G401 (cell line): ENCODE data around the gene CDC34. TPM values are rescaled to one million over a fixed set of nuclear protein-coding genes. Genes with fewer than 3 reads are reported as not detected.

Source experiments
- DNase-seq: peaks from one replicate; pipeline ENCODE4 v3.0.0-alpha.2; 2015; ENCODE audit warnings: low spot score
- in situ Hi-C: cut with HindIII; loops from 2 replicates; pipeline ENCODE4 v1.10.0; 2016; ENCODE audit warnings: low sequenced_read_pairs, mixed read lengths
- total RNA-seq: library from RNA; depleted of rRNA; stranded (reverse); fragments of >200 nt; shearing (Covaris generic); gene quantifications from 2 replicates; pipeline ENCODE4 v1.2.3, GENCODE V29; 2014

The CDC34 gene
- total RNA-seq, 1 experiment from 2014 or later, result 178 TPM

DNA sequence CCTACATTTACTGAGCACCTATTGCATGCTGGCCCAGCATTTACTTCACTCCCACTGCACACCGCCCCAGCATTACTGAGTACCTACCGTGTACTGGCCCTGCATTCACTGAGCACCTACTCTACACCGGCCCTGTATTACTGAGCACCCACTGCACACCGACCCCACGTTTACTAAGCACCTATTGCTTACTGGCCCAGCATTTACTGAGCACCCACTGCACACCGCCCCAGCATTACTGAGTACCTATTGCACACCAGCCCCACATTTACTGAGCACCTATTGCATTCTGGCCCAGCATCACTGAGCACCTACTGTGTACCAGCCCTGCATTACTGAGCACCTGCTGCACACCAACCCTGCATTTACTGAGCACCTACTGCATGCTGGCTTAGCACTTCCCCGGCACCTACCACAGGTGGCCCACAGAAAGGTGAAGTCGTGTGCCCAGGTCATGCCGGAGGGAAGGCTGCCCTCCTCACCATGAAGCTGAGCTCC, 17.3 kb upstream of the CDC34 start:
- DNase-seq, result no peak
- in situ Hi-C loops, result no loop called here

DNA sequence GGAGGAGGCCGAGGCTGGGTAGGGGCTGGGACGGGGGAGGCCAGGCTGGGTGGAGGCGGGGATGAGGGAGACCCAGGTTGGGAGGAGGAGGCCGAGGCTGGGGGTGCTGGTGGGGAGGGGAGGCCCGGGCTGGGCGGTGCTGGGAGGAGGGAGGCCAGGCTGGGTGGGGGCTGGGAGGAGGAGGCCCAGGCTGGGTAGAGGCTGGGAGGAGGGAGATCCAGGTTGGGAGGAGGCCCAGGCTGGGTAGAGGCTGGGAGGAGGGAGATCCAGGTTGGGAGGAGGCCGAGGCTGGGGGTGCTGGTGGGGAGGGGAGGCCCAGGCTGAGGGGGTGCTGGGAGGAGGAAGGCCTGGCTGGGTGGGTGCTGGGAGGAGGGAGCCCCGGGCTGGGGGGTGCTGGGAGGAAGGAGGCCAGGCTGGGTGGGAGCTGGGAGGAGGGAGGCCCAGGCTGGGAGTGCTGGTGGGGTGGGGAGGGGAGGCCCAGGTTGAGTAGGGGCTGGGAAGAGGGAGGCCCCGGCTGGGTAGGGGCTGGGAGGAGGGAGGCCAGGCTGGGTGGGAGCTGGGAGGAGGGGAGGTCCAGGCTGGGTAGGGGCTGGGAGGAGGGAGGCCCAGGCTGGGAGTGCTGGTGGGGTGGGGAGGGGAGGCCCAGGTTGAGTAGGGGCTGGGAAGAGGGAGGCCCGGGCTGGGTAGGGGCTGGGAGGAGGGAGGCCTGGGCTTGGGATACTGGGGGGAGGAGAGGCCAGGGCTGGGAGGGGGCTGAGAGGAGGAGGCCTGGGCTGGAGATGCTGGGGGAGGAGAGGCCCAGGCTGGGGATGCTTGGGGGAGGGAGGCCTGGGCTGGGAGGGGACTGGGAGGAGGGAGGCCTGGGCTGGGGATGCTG, 13.6 kb upstream of the CDC34 start:
- DNase-seq, result no peak
- in situ Hi-C loops, result no loop called here

DNA sequence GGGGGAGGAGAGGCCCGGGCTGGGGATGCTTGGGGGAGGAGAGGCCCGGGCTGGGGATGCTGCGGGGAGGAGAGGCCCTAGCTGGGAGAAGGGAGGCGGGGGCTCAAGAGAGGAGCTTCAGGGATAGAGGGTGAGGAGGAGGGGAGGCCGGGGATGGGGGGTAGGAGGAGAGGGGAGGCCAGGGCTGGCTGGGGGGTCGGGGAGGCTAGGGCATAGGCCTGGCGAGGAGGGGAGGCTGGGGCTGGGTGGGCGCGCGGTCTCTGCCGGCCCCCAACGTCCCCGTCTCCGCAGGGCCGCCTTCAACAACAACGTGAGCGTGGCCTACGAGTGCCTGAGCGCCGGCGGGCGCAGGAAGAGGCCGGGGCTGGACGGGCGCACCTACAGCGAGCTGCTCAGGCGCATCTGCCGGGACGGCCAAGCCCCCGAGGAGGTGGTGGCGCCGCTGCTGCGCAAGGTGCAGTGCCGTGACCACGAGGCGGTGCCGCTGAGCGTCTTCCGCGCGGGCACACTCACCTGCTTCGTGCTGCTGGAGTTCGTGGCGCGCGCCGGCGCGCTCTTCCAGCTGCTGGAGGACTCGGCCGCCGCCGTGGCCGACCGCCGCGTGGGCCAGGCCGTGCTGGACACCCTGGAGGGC, 12.8 kb upstream of the CDC34 start:
- no peak for DNase-seq

DNA sequence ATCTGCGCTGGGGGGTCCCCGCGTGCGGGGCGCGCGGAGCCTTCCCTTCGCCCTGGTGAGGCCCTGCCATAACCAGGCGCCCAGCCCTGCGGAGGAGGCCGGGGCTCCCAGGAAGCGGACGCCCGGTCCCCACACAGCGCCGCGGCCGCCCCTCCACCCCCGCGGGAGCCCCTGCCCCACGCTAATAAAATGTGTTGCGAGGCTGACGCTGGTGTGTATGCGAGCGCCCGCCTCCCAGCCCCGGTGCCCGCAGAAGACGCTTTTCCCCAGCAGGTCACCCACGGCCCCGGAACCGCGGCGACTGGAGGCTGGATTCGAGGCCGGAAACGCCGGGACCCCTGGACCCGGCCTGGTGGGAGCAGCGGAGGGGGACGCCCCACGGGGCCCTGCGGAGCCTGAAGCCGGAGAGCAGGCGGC, 12.1 kb upstream of the CDC34 start:
- no peak for DNase-seq
- in situ Hi-C loops, result no loop called here

More for the DNA sequence above, 12.8 kb upstream of the CDC34 start:
- in situ Hi-C loops, result no loop called here

DNA sequence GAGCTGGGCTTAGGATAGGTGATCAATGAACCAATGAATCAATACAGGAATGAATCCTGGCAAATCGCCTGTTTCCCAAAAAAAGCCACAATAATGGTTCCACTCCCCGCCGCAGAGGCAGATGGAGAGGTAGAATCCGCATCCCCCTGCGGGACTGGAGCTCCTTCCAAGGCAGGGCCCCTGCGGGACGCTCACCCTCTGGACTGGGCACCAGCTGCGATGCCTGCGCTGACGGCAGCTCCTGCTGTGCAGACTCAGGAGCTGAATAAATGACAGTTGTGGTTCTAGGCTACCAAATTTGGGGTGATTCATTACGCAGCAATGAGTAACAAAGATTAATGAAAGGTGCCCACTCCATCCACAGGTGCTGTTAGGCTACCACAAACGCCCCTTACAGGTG, 8.8 kb upstream of the CDC34 start:
- in situ Hi-C loops, result no loop called here
- no peak for DNase-seq

DNA sequence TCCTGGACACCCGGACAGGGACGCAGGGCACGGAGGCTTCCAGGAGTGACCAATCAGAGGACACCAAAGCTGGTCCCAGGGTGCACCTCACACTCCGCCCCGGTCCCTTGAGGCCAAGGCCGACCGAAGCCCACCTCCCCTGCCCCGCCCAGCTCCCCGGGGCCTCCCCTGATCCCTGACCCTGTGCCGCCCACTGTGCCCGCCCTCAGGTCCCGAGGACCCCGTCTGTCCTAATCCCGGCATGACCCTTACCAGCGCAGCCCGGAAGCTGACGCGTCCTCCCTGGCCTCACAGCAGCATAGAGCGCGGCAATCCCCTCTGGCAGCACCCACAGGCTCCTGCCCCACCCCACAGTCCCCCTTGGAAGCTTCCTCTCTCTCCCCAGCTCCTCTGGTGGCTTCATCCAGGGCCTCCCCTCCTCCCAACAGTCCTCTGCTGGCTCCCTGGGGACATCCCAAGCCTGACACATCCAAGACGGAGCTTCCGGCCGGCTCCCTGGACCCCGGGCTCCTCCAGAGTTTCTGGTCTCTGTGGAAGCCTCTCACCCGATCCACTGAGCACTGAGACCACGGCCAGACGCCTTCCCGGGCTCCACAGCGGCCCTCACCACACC, 7.4 kb upstream of the CDC34 start:
- in situ Hi-C loops, result no loop called here
- no peak for DNase-seq

DNA sequence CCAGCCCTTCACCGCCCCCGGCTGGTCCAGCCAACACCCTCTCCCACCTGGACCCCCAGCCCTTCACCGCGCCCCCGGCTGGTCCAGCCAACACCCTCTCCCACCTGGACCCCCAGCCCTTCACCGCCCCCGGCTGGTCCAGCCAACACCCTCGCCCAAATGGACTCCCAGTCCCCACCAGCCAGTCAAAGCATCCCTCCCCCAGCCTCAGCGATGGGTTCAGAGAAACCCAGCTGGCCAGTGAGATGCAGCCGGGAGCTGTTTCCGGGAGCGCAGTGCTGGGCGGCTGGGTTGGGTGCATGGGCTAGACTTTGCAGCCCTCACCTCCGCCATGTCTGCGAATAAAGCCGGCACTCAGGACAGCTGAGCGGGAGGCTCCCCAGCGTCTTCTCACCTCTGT, 6.5 kb upstream of the CDC34 start:
- no peak for DNase-seq
- in situ Hi-C loops, result no loop called here

DNA sequence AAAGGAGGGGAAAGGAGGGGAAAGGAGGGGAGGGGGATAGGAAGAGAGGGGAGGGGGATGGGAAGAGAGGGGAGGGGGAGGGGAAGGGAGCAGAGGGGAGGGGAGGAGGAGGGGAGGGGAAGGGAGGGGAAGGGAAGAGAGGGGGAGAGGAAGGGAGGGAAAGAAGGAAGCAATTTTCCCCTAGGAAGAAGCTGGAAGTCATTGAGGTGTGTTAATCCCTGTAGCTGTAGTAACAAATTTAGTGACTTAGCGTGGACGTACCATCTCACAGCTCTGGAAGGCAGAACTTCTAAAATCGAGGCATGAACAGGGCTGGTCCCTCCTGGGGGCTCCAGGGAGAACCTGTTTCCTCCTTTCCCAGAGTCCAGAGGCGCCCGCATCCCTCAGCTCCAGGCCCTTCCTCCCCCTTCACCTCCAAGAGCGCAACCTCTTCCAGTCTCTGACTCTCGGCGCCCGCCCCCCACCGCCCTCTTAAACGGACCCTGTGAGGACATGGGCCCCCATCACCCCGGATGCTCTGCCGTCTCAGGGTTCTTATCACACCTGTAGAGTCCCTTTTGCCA, 5.6 kb upstream of the CDC34 start:
- in situ Hi-C loops, result no loop called here
- DNase-seq, result no peak

DNA sequence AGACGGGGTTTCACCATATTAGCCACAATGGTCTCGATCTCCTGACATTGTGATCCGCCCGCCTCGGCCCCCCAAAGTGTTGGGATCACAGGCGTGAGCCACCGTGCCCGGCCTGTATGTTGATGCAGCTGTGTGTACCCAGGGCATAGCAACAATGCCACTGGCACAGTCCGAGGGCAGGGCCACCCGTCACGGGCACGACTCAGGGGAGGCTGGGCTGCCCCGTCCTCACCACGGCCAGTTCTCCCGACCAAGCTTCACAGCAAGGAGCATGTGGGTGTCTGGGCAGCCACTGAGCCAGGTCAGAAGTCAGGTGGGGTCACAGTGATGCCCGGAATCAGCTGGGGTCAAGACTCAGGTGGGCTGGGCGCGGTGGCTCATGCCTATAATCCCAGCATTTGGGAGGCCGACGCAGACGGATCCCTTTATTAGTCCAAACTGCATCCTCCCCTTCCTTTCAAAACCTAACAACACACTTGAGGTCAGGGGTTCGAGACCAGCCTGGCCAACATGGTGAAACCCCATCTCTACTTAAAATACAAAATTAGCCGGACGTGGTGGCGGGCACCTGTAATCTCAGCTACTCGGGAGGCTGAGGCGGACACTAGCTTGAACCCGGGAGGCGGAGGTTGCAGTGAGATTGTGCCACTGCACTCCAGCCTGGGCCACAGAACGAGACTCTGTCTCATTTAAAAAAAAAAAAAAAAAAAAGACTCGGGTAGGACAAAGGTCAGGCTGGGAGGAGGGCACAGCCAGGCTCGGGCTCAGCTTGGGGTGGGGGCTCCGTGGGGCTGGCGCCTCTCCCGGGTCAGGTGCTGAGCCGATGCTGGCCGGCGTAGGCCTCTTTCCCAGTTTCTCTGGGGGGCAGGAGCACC, 1.2 kb upstream of the CDC34 start:
- in situ Hi-C loops, result no loop called here

DNA sequence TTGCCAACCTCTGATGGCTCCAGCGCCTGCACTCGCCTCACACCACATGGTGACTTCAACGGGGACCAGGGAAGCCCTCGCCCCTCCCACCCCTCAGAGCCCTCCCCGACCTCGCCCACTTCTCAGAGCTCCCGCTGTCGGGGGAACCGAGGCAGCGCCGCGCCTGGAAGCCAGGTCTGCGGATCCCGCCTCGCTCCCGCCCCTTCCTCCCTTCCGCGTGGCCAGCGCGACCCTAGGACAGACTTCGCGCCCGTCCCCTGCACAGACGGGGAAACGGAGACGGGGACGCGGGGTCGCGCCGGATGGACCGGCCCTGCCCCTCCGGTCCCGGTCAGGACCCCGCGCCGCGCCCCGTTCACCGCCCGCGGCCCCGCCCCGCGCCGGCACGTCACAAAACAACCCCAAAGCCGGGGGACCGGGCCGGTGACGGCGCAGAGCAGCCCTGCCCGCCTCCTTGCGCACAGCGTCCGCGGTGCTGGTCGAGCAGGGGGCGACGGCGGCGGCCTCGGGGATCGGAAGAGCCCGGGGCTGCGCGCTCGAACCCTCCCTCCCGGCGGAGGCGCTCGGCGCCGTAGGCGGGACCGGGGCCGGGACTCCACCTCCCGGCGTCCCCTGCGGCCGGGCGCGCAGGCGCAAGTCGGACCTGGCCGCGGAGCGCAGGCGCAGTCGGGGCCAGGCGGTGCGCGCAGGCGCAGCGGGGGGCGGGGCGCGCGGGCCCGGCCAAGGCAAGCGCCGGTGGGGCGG, 379 bp upstream of the CDC34 start:
- in situ Hi-C loops, result no loop called here

More for the DNA sequence above, 1.2 kb upstream of the CDC34 start:
- DNase-seq, result no peak

DNA sequence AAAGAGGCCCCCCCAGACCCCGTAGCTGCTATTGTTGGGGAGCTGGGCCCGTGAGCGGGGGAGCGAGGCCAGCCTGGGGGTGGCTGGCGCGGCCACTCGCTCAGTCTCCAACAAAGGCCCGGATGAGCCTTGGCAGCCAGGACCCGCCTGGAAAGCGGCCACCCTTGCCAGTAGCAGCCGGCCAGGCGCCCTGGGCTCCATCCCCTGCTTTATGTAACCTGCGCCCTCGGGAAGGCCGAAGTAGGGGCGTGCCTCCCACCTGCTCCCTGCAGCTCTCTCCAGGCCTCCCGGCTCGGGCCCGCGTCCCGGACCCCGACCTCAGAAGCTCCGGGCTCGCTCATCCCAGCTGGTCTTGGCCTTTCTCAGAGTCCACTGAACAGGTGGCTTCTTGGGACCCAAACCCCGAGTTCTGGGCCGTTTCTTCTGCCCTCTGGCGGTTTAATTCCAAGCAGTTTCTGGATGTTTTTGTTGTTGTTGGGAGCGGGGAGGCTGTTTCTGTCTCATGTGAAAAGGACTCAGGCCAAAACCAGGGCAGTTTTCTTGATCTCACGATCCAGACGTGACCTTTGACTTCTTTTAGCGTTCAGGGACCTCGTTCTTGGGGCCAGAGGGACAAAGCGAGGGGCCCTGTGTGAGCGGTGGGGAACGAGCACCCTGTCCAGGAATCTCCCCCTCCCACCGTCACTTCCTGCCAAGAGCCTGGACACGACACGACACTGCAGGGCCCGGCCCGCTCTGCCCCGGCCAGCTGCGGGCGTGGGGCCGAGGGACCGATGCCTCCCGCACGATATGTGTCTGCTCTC, 1.2 kb downstream of the CDC34 start:
- in situ Hi-C loops, result no loop called here
- peak; percentile 85 for DNase-seq

More for the DNA sequence above, 379 bp upstream of the CDC34 start:
- DNase-seq, result peak; percentile 62

DNA sequence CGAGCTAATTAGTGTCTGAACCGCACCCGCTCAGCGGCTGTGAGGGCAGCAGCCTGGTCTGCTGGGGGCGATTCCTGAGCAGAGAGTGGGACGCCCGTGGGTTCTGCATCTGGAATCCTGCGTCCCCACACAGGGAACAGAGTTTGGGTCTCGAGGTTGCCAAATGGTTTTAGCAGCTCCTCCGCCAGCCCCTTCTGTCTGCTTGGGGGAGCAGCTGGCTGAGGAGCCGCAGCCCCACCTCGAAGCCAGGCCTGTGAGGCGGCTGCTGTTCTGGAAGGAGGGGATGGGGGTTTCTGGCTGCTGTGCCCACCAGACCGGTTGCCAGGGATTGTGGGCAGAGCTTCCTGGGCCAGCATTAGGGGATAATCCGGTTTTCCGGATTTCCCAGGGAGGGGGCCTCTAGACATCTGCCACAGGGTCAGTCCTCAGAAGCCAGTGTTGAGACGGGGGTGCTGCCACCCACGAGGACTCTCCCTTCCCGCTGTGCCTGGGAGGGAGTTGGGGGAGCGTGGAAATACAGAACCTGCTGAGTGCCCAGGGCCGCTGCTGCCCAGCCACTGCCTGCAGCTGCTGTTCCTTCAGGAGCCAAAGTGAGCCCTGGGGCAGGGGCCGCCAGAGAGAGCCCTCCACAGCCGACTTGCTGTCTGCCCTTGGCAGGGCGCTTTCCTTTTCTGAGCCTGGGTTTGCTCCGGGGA, 2.0 kb downstream of the CDC34 start:
- DNase-seq, result no peak
- in situ Hi-C loops, result no loop called here

DNA sequence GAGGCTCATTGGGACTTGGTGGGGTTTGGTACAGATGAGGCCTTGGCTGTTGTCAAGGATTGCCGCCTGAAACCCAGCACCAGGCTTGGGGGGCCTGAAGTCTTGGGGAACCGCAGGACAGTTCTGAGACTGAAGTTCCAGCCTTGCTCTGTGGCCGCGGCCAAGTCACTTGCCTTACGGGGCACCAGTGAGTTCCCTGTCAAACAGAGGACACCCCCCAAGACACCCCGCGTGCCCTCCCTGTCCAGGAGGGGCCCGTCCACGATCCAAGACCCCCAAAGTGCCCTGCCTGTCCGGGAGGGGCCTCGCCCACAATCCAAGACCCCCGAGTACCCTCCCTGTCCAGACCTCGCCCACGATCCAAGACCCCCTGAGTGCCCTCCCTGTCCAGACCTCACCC, 2.5 kb downstream of the CDC34 start:
- in situ Hi-C loops, result no loop called here
- DNase-seq, result no peak

DNA sequence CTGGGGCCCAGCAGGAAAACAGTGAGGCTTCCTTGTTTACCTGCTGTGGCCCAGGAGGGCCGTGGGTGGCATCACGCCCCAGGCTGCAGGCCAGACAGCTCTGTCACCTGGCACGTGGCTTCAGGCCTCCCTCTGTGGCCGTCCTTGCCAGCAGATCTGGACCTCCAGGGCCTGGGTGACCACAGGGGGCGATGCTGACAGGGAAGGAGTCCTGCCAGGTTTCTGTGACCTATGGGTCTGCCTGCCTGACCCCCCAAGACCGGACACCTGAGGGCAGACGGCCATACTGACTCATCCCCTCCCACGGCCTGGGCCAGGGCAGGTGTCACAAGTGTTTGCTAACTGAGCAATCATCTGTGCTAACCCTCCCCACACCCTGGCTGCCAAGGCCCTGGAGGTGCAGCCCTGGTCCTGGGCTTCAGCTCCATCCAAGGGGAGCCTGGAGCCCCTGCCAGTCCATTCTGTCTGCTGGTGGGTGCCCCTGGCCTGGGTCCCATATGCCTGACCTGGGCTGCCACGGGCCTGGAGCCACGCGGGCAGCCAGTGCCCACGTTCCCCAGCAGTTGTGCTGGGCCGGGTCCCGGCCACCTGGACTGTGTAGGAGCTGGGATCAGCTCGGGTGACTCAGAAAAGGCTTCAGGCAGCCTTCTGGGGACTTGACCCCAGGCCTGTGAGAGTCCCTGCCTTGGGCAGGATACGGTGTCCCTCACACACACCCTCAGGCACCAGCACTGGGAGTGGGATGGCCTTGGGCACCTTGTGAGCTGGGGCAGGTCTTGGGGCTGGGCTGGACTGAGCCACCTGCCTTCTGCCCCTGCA, 3.7 kb downstream of the CDC34 start:
- in situ Hi-C loops, result no loop called here
- DNase-seq, result peak; percentile 59

DNA sequence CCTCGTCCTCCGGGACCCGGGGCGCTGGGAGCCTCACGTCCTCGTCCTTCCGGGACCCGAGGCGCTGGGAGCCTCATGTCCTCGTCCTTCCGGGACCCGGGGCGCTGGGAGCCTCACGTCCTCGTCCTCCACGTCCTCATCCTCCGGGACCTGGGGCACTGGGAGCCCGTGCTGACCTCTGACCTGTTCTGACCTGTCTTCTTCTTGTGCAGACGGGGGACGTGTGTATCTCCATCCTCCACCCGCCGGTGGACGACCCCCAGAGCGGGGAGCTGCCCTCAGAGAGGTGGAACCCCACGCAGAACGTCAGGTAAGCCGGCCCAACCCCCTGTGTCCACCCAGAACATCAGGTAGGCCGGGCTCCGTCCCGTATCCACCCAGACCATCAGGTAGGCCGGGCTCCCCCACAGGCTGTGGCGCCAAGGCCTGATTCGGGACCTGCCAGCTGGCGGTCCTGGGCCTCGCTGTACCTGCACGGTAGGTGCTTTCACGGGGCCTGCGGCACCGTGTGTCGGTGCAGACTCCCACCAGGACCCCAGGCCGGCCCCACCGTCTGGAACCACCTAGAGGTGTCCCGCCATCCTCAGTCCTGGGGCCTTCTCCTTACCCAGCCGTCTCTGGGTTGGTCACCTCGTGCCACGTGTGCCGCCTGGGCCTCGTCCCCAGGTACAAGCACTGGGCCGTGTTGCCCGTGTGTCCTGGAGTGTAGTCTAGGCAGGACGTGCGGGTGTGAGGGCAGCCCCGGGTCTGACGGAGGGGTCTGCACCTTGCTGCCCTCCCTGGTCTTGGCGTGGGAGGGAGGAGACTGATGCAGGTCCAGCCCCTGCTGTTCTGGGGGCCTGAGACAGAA, 4.7 kb downstream of the CDC34 start:
- in situ Hi-C loops, result no loop called here
- DNase-seq, result no peak
